HG03442 (cell line): Measurements from ENCODE around the gene SPATA2L.
A peak's percentile ranks its signal among the peaks of the same experiment; 100 is the strongest.
"Not testable (repeated sequence)": the region's sequence is repeated elsewhere in the genome, so short reads cannot be mapped to it uniquely, and the experiment has no call there.

ENCODE experiments used
- ATAC-seq: cut with Tn5 transposase; IDR thresholded peaks from one replicate; pipeline ENCODE4 v1.9.1; 2021; ENCODE audit warnings: mild to moderate bottlenecking, moderate library complexity; ENCODE audit not compliant: unreplicated experiment

Gene SPATA2L

GRCh38 chr16:89708481-89708931 lies 7.0 kb upstream of the SPATA2L start:
- ATAC-seq = no peak

DNA sequence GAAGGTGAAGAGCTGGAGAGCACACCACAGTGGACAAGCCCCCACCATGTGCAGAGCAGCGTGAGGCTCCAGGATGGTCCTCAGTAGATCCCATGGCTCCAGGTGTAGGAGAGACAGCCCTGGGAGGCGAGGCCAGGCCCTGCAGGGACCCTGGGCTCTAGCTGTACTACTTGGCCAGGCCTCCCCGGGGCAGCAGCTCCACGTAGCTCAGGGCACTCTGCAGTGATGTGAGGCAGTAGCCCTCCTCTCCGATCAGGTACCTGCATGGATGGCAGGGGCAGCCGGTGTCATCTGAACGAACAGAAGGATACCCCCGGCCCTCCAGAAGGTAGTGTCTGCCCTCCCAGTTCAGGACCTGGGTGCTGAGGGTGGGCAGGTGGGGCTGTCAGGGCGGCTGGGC lies 6.2 kb upstream of the SPATA2L start:
- ATAC-seq = no peak

- ATAC-seq = no peak
Measured at GRCh38 chr16:89706518-89707260, 5.2 kb upstream of the SPATA2L start.

GRCh38 chr16:89705006-89705405 lies 3.5 kb upstream of the SPATA2L start:
- ATAC-seq = no peak

DNA sequence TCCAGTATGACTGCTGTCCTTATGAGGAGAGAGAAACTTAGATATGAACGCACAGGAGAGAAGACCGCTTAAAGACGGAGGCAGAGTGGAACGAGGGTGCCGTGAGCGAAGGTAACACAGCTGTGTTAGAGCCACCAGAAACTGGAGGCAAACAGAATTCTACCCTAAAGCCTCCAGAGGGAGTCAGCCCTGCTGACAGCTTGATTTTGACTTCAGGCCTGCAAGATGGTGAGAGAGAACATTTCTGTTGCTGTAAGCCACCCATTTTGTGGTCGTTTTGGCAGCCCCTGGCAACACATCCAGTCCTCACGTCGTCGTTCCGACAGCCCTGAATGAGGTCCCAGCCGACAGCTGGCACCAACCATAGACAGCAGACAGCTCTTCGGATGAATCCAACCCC lies 2.8 kb upstream of the SPATA2L start:
- ATAC-seq = no peak

GRCh38 chr16:89700649-89701424 lies 668 bp downstream of the SPATA2L start:
- ATAC-seq = no peak

DNA sequence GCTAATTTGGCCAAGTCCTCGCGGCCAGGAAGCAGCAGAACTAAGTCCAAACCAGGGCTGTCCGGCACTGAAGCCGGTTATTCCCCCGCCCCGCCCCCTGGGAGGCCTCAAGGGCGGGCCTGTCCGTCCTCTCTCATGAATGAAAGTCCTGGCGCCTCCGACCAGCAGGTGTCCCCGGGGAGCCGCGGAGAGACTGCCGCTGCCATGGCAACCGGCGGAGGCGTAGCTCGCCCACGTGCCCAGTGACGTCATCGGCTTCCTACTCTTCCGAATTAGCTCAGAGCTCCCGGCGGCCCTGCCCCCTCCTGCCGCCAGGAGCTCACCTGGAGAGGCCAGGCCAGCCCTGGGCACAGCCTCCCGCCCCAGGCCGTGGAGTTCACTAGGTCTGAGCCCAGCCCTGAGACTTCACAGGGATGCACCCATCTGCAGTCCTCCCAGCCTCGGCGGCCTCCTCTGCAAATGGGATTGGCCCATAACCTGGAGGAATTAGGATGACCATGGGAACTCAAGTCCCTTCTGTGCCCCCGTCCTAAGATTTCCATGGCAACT lies 1.3 kb downstream of the SPATA2L start:
- peak; percentile 29 for ATAC-seq

DNA sequence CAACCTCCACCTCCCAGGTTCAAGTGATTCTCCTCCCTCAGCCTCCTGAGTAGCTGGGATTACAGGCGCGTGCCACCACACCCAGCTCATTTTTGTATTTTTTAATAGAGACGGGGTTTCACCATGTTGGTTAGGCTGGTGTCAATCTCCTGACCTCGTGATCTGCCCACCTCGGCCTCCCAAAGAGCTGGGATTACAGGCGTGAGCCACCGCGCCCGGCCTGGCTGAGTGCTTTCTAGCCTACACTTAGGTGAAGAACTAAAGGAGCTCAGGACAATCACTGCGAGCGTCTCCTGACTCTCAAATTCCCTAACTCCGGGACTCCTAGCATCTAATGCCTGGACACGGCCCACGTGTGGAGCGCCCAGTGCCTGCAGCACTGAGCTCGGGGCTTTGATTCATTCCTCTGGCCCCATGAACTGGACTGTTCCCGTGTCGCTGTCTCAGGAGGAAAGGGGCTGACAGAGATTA lies 1.8 kb downstream of the SPATA2L start:
- ATAC-seq = not testable (repeated sequence)

DNA sequence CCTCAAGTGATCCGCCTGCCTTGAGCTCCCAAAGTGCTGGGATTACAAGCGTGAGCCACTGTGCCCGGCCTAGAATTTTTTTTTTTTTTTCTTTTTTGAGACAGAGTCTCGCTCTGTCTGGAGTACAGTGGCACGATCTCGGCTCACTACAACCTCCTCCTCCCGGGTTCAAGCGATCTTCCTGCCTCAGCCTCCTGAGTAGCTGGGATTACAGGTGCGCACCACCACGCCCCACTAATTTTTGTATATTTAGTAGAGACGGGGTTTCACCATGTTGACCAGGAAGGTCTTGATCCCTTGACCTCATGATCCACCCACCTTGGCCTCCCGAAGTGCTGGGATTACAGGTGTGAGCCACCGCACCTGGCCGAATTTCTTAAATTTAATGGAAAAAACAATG lies 2.8 kb downstream of the SPATA2L start:
- ATAC-seq = not testable (repeated sequence)

DNA sequence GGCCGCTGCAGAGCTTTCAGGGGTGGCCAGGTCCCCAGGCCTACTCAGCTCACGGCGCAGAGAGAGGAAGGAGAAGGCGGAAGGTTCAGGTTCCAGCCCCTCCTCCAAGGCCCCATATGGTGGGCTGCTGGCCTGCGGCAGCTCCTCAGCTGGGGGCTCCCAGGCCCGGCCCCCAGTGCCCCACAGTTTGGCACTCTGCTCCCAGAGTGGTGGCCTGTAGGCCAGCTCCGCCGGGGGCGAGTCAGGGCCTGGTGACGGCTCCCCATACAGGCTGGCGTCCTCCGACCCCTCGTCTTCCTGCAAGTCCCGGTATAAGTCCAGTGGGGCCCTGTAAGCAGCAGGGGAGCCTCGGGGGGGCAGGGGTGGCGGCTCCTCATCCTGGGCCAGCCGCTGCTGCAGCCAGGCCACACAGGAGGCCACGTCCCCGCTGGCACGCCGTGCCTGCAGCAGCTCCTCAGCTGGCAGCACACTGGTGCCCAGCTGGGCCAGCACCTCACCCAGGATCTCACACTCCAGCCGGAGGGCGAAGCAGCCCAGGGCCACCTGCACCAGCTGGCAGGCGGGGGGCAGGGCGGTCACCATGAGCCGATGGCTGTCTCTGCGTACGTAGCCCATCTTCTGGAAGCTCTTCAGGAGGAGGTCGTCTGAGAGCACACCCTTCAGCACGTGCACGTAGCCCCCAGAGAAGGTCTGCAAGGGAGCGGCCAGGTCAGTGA lies 3.7 kb downstream of the SPATA2L start:
- ATAC-seq = no peak

- ATAC-seq = no peak
Measured at GRCh38 chr16:89697161-89697615, 4.3 kb downstream of the SPATA2L start.

- ATAC-seq = no peak
Measured at GRCh38 chr16:89696670-89697128, 4.8 kb downstream of the SPATA2L start.

- ATAC-seq = no peak
Measured at GRCh38 chr16:89695875-89696669, 5.4 kb downstream of the SPATA2L start.

DNA sequence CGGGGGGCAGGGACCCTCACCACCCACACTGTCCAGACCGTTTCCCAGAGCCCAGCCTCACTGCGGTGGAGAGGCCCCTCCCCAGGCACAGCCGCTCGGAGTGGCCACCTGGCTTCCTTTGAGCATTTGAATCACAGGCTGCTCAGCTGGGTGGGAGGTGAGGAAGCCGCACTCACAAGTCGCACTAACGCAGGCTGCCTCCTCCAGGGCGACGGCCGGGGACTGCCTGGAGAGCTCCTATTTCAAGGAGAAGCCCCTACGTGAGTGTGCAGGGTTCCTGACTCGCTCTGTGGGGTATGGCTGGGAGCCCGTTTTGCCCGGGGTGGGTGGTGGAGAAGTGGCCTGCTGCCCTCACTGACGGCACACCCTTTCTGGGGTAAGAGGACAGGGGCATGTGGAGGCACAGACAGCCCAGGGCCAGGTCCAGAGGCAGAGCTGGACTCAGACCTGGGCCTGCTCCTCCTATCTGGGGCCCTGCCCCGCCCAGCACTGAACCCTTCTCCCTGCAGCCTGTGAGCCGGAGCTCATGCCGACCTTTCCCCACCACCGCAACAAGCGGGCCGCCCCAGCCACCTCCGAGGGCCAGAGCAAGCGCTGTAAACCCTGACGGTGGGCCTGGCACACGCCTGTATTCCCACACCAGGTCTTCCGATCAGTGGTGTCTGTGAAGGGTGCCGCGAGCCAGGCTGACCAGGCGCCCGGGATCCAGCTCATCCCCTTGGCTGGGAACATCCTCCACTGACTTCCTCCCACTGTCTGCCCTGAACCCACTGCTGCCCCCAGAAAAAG lies 6.2 kb downstream of the SPATA2L start:
- ATAC-seq = no peak

DNA sequence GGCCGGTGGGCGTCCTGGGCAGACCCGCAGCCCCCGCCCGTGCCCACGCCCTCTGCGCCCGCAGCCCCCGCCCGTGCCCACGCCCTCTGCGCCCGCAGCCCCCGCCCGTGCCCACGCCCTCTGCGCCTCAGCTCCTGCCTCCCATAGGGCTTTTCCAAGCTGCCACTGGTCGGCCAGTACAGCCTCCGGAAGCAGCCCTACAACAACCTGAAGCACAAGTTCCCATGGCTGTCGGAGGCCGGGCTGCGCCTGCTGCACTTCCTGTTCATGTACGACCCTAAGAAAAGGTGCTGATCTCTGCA lies 6.8 kb downstream of the SPATA2L start:
- not testable (repeated sequence) for ATAC-seq

DNA sequence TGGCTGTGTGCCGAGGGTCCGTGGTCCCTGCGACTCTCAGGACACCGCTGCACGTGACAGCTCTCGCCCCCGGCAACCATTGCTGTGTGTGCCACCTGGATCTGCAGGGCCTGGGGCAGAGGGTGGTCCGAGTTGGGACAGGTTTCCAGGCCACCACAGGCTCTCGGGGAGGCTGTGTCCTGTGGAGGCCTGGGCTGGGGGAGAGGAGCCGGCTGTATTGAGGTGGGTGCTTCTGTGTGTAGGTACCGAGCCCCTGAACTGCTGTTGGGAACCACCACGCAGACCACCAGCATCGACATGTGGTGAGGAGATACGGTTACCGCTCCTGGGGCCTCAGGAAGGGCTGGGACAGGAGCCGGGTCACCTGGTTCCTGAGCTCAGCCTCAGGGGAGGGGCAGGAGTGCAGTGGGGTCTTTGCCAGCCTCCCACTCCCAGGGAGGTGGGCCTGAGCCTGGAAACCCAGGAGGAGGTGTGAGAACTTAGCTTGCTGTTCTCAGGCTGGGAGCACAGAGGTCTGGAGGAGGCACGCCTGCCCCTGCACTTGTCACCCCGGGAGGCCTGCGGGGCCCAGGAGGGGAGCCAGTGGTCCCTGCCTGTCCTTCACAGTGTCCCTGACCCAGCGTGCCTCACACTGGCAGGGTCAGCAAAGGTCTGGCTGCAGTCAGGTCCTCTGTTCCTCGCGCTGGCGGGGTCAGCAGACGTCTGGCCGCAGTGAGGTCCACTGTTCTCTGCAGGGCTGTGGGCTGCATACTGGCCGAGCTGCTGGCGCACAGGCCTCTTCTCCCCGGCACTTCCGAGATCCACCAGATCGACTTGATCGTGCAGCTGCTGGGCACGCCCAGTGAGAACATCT lies 7.3 kb downstream of the SPATA2L start:
- ATAC-seq = no peak

- no peak for ATAC-seq
Measured at GRCh38 chr16:89693289-89693731, 8.2 kb downstream of the SPATA2L start.

- ATAC-seq = no peak
Measured at GRCh38 chr16:89691986-89692569, 9.4 kb downstream of the SPATA2L start.
